CD4-positive, alpha-beta T cell (primary cell): ENCODE measurements around the gene GYS1. TPM values are rescaled to one million over a fixed set of nuclear protein-coding genes. Genes with fewer than 3 reads are reported as not detected.

Experiments
- ATAC-seq: fragments of 200-7000 bp; cut with Tn5 transposase; one replicate; pipeline ENCODE4 v1.10.0; 2022; ENCODE audit warnings: mild to moderate bottlenecking; ENCODE audit not compliant: poor library complexity
- CTCF ChIA-PET: fragments of 350-600 bp; sonication (Branson Sonifier 250); formaldehyde crosslinking; loops from one replicate; lab custom pipeline; 2021; ENCODE audit warnings: antibody characterized with exemption, inconsistent platforms; lab: Charles Lee
- POLR2A ChIA-PET: fragments of 350-600 bp; sonication (Branson Sonifier 250); formaldehyde crosslinking; loops from one replicate; lab custom pipeline; 2021; ENCODE audit warnings: antibody characterized with exemption, inconsistent platforms; lab: Charles Lee
- DNase-seq, 14 experiments: peaks; one replicate each; pipeline ENCODE4 v3.0.0-alpha.2; 2013 to 2020; ENCODE audit warnings: mixed read lengths in 2 of 14
- H3K27ac ChIP-seq, 2 donors: one replicate each; pipeline versions ENCODE4 v1.5.1 to v1.7.0; 2013; ENCODE audit warnings: low read length in 2 of 2, low read depth in 1 of 2, mild to moderate bottlenecking in 1 of 2
- H3K27me3 ChIP-seq, 2 experiments: 1 replicate in 1 of 2; 2 replicates in 1 of 2; pipeline versions ENCODE4 v1.6.1 to v1.7.0; 2013; ENCODE audit warnings: low read length in 2 of 2, control low read depth in 1 of 2, mild to moderate bottlenecking in 1 of 2, moderate library complexity in 1 of 2; ENCODE audit not compliant: insufficient read depth in 2 of 2, control insufficient read depth in 1 of 2
- H3K36me3 ChIP-seq: one replicate; pipeline ENCODE4 v1.6.1; 2013; ENCODE audit warnings: low read length, control low read depth; ENCODE audit not compliant: insufficient read depth
- H3K4me1 ChIP-seq: one replicate; pipeline ENCODE4 v1.6.1; 2013; ENCODE audit warnings: low read length, control low read depth; ENCODE audit not compliant: insufficient read depth
- H3K4me3 ChIP-seq: one replicate; pipeline ENCODE4 v1.5.1; 2013; ENCODE audit warnings: mild to moderate bottlenecking, low read length, moderate library complexity
- H3K9me3 ChIP-seq, 2 experiments: 1 replicate in 1 of 2; 2 replicates in 1 of 2; pipeline versions ENCODE4 v1.6.1 to v1.7.0; 2013; ENCODE audit warnings: low read length in 2 of 2, mild to moderate bottlenecking in 2 of 2, control low read depth in 1 of 2, moderate library complexity in 1 of 2; ENCODE audit not compliant: control insufficient read depth in 1 of 2, insufficient read depth in 1 of 2
- H3K27ac Mint-ChIP-seq: one replicate; pipeline ENCODE4 v1.8.0; 2020; ENCODE audit warnings: mixed read lengths
- H3K27me3 Mint-ChIP-seq: one replicate; pipeline ENCODE4 v1.8.0; 2021; ENCODE audit warnings: mixed read lengths
- H3K36me3 Mint-ChIP-seq: one replicate; pipeline ENCODE4 v1.8.0; 2021; ENCODE audit warnings: low read depth, mixed read lengths
- H3K4me1 Mint-ChIP-seq: one replicate; pipeline ENCODE4 v1.8.0; 2021; ENCODE audit warnings: low read depth, mixed read lengths
- H3K4me3 Mint-ChIP-seq: one replicate; pipeline ENCODE4 v1.8.0; 2020; ENCODE audit warnings: mild to moderate bottlenecking, mixed read lengths
- H3K9me3 Mint-ChIP-seq: one replicate; pipeline ENCODE4 v1.8.0; 2020; ENCODE audit warnings: mixed read lengths
- CTCF ChIP-seq: fragments of 200-600 bp; IDR thresholded peaks from one replicate; pipeline ENCODE4 v1.8.0; 2022; ENCODE audit warnings: antibody characterized with exemption, mild to moderate bottlenecking
- intact Hi-C, 2 experiments: fragments of 100-400 bp; cut with DNase I in 1 of 2; cut with micrococcal nuclease in 1 of 2; formaldehyde crosslinking; loops; one replicate each; pipeline versions ENCODE4 v1.15.1 to v1.9.0; 2023 to 2025; cut with DNase I, micrococcal nuclease
- total RNA-seq, 174 experiments: library from RNA in 2 of 174; stranded (reverse) in 2 of 174; gene quantifications; one replicate each; pipeline ENCODE4 v1.2.3 and lab custom pipeline; 2021 to 2026

GYS1 gene
- total RNA-seq, 2 experiments from 2014 or later = 13.2 to 14.1 TPM

GRCh38 chr19:48991873-48992580, 1.1 kb downstream of the GYS1 start:
- peak overlapping the region in 1 of 2 donors; percentile 41 for H3K27ac ChIP-seq
- H3K4me3 ChIP-seq = peak overlapping the region; percentile 84
- H3K4me3 Mint-ChIP-seq = peak overlapping the region; percentile 92
- H3K4me1 Mint-ChIP-seq = peaks cover 38% of the 10 kb centered on the region
- no peak for TF ChIP-seq CTCF
- ChIA-PET POLR2A (interaction anchor here (0.8 to 3.3 kb wide), 4 partner anchors 25 to 346 kb away, joined by 4 to 41 read pairs (median 12); partner anchors contain the start of genes CA11, FTL, LIN7B and NUCB1), CTCF (interaction anchor here (0.5 to 2.4 kb wide), 4 partner anchors 21 to 106 kb away, joined by 3 to 15 read pairs (median 9); no protein-coding TSS in a partner anchor)
- no peaks in the 10 kb centered on the region for H3K9me3 ChIP-seq
- DNase-seq (peak in 2 of 14 experiments; percentile 62 to 65), ATAC-seq (no peak)
- H3K27ac Mint-ChIP-seq = peak overlapping the region; percentile 90
- H3K9me3 Mint-ChIP-seq = no peaks in the 10 kb centered on the region
- H3K36me3 ChIP-seq = peaks cover 10% of the 10 kb centered on the region
- no peaks in the 10 kb centered on the region for H3K27me3 ChIP-seq
- intact Hi-C loops = loop anchor here (2.0 to 10.0 kb wide), 9 partner anchors 27 to 627 kb away; partner anchors contain the start of genes CYTH2 (in 1 of the 2), DHDH (in 1 of the 2), IZUMO1 (in 1 of the 2) and SLC17A7 (in 1 of the 2)
- H3K4me1 ChIP-seq = peaks cover 43% of the 10 kb centered on the region
- peaks cover 39% of the 10 kb centered on the region for H3K36me3 Mint-ChIP-seq
- H3K27me3 Mint-ChIP-seq = no peaks in the 10 kb centered on the region

DNA sequence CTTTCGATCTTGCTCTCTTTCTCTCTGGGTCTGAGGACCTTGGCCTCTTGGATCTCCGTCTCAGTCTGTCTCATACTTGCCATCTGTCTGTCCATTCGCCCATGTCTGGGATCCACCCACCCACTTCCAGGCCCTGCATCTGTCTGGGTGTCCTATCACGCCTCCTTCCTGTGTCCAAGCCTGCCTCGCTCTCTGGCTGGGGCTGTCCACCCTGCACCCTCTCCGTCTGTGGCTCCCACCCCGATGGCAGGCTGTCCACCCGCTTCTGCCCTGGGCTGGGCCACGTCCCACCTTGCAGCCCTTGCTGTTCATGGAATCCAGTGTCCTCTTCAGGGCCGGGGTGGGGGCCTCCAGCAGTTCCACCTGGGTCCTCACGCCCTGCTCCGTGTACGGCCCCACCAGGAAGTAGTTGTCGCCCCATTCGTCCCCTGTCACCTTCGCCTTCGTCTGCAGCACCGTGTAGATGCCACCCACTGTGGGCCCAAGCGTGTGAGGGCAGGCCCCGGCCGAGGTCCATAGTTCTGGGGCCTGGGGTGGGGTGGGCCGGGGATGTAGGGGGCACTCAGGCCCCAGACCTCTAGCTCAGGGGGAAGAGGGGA, 2.0 kb downstream of the GYS1 start:
- CTCF ChIA-PET = no interaction called here

More for the DNA sequence above, 2.0 kb downstream of the GYS1 start:
- H3K27ac ChIP-seq = no peak overlapping the region
- POLR2A ChIA-PET = no interaction called here
- Mint-ChIP-seq H3K4me3 (no peak overlapping the region), H3K9me3 (no peaks in the 10 kb centered on the region), H3K36me3 (peaks cover 47% of the 10 kb centered on the region), H3K27ac (no peak overlapping the region), H3K27me3 (no peaks in the 10 kb centered on the region), H3K4me1 (peaks cover 35% of the 10 kb centered on the region)
- H3K4me1 ChIP-seq = peaks cover 43% of the 10 kb centered on the region
- H3K36me3 ChIP-seq = peaks cover 11% of the 10 kb centered on the region
- no peak for ATAC-seq
- no peaks in the 10 kb centered on the region for H3K27me3 ChIP-seq
- no peak for TF ChIP-seq CTCF
- no peaks in the 10 kb centered on the region for H3K9me3 ChIP-seq
- H3K4me3 ChIP-seq = no peak overlapping the region
- peak in 1 of 14 experiments; percentile 37 for DNase-seq
- intact Hi-C loops = loop anchor here (5.0 to 10.0 kb wide), 6 partner anchors 136 to 626 kb away; partner anchors contain the start of genes IZUMO1 (in 1 of the 2), SLC17A7 (in 1 of the 2), SYNGR4 (in 1 of the 2) and TMEM143 (in 1 of the 2)
